HG03139 (cell line): ENCODE measurements around the gene NSUN4.
"Not testable (repeated sequence)": the region's sequence is repeated elsewhere in the genome, so short reads cannot be mapped to it uniquely, and the experiment has no call there.

Experiments
- ATAC-seq: cut with Tn5 transposase; IDR thresholded peaks from one replicate; pipeline ENCODE4 v1.9.1; 2021; ENCODE audit not compliant: unreplicated experiment

NSUN4 gene

DNA sequence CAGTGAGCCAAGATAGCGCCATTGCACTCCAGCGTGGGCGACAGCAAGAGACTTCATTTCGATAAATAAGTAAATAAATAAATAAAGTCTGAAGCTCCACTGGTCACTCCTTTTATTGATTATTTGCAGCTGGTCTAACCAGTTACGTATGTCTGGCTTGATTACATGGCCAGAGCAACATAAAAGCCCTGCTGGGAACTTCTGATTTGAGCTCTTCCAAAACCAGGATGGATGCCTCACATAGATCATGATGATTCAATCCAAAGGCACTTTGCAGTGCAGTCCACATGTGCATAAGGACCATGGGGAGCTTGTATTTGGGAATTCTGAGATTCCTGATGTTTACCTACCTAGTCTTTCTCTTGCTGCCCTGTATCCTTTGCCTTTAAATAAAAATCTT, 24.0 kb downstream of the NSUN4 start:
- ATAC-seq = no peak

DNA sequence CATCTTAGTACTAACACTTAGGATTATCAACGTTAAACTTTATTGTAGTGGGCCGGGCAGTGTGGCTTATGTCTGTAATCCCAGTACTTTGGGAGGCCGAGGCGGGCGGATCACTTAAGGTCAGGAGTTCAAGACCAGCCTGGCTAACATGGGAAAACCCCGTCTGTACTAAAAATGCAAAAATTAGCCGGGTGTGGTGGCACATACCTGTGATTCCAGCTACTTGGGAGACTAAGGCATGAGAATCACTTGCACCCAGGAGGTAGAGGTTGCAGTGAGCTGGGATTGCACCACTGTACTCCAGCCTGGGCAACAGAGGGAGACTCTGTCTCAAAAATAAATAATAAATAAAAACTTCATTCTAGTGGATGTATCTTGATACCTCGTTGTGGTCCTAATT, 25.2 kb downstream of the NSUN4 start:
- ATAC-seq = not testable (repeated sequence)

DNA sequence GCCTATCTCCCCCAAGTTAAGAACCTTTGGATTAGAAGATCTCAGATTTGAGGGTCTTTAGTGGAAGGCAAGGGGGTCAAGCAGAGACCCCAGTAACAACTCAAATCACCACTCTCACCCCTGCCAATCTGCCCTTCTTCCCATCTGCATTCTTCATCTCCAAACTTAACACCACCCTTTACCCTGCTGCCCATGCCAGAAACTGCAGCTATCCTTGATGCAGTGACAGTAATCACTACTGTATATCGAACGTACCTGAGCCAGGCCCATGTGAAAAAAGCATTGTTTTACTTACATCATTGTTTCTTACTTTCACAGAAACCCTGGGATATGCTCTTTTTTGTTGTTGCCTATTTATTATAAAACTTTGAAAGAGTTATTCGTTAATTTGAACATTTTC, 26.5 kb downstream of the NSUN4 start:
- no peak for ATAC-seq

DNA sequence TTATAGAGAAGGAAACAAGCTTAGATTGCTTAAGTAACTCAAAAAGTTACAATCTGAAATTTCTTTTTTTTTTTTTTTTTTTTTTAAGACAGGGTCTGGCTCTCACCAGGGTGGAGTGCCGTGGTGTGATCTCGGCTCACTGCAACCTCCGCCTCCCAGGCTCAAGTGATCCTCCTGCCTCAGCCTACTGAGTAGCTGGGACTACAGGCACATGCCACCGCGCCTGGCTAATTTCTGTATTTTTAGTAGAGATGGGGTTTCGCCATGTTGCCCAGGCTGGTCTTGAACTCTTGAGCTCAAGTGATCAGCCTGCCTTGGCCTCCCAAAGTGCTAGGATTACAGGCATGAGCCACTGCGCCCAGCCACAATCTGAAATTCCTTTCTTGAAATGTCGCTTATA, 27.1 kb downstream of the NSUN4 start:
- not testable (repeated sequence) for ATAC-seq

DNA sequence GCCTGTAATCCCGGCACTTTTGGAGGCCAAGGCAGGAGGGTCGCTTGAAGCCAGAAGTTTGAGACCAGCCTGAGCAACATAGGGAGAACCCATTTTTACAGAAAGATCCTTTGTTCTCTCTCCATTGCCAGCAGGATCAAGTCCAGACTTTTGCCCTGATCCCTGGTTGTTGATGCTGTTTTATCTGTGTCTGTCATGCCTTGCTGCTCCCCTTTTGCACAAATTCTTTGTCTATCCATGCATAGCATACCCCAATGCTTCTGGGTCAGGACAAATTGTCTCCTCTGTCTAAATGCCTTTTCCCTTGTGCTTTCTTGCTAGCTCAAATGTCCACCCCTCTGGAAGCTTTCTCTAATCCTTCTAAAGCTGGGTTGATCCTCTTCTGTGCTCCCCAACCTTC, 28.2 kb downstream of the NSUN4 start:
- no peak for ATAC-seq

DNA sequence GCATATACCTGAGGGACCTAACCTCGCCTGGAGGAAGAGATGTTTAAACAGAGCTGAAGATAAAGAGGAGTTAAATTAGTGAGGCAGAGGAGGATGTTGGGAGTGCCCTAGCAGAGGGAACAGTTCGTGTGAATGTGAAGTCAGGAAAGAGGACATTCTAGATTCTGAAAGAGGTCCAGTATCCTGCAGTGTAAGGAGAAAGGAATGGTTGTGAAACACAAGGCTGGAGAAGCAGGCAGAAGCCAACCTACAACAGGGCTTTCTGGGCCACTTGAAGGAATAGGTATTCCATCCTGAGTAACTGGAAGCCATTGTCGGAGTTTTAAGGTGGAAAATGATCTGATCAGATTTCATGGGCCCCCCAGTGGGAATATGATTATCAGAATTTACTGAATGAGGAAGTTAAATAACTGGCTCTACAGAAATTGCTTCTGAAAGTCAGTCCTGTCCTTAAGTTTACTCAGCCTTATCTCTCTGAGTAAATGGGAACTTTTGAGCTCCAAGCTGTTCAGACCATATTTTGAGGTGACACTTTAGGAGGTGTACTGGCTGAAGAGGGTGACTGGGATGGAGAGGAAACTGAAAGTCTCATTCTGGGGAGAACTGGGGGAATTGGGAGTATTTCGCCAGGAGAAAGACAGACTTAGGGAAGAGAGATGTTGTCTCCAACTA, 29.1 kb downstream of the NSUN4 start:
- ATAC-seq = no peak

DNA sequence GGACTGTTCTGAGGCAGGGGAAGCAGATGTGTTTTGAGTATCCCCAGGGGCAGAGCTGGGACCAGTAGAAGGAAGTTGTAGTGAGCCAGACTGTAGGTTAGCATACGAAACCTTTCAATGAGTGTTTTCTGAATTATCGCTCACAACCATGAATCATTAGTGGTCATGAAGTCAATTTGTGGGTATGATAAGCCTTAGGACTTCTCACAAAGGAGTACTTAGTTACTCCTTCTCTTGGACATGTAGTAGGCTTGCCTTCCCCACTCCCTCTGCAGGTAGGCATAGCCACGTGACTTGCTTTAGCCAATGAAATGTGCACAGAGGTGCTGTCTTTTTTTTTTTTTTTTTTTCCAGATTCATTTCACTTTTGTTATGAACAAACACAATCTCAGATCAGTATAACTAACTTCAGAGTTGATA, 29.6 kb downstream of the NSUN4 start:
- no peak for ATAC-seq

DNA sequence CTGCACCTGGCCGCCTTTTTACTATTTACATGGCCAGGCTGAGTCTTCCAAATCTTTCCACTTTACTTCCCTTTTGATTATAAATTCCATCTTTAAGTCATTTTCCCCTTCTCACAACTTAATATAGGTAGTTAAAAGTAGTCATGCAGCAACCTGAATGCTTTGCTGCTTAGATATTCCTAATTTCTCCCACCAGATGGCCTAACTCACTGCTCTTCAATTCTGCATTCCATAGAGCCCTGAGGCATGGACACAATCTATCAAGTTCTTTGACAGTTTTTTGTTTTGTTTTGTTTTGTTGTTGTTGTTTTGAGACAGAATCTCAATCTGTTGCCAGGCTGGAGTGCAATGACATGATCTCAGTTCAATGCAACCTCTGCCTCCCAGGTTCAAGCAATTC, 31.8 kb downstream of the NSUN4 start:
- no peak for ATAC-seq

DNA sequence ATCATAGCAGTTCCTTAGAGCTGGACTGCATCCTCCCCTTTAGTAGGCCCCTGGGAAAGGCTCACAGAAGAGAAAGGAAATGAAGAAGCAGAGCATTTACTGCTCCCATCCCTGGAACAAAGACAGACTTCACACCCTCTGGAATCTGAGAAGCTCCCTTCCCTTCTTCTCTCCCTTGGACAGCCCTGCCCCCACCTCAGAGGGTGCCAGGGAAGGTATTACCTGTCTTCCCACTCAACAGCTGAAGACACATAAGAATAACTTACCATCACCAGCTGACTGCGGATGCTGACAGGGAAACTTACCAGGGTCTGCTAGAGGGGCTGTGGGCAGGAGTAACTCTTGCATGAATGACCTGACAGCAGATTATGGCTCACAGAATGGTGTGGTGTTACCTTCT, 39.4 kb downstream of the NSUN4 start:
- no peak for ATAC-seq

DNA sequence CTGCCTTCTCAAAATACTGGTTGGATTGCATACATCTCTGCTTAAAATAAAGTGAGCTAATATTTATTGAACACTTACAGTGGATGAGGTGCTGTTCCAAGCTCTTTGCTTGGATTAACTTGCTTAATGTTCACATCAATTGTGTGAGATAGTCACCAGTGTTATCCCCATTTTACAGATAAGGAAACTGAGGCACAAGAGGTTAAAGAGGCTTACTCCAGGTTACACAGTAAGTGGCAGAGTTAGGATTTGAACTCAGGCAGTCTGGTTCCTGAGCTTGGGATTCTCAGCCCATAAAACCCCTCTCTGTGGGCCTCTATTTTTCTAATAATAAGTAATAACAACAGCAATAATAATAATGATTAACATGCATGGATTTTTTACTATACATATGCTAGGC, 39.9 kb downstream of the NSUN4 start:
- ATAC-seq = no peak

DNA sequence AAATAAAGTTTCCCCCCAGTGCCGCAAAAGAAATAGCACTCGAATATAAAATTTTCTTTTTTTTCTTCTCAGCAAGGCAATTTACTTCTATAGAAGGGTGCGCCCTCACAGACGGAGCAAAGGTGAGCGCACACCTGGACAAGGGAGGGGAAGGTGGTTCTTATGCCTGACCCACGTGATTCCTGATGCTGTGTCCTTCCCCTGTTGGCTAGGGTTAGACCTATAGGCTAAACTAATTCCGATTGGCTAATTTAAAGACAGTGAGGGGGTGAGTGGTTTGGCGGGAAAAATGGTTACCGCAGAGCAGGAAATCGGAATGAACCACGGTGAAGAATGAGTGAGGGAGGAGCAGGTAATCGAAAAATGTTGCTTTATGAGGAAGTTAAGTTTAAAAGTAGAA, 52.9 kb downstream of the NSUN4 start:
- ATAC-seq = no peak

DNA sequence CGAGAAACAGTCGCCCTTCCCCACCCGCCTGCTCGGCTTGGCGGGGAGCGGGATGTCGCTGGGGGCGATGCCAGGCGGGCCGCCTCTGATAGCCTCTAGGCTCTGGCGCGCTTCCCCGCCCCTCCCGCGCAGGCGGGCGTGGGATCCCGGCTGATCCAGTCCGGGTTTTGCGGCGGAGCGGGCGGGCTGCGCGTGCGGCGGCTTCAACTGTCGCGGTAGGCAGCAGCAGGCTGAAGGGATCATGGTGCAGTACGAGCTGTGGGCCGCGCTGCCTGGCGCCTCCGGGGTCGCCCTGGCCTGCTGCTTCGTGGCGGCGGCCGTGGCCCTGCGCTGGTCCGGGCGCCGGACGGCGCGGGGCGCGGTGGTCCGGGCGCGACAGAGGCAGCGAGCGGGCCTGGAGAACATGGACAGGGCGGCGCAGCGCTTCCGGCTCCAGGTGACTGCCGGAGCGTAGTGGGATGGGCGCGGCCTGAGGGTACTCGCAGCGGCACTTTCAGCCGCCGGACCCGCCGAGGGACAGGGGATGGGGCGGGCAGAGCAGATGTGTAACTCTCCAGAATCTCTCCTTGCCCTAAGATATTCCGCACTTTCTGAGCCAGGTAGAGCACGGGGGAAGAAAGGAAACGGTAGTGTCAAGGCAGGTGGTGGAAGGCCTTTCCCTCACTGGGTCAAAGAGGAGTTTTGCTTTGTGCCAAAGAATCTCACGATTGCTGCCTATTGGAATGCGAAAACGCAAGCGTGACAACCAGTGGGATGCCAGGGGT, 53.7 kb downstream of the NSUN4 start, which contains the start of gene FAAH:
Gene FAAH, plus strand, starts transcription at position 210 of the 764 bp plus-strand sequence. Its CDS starts 32 bp downstream, at position 242.
- no peak for ATAC-seq

DNA sequence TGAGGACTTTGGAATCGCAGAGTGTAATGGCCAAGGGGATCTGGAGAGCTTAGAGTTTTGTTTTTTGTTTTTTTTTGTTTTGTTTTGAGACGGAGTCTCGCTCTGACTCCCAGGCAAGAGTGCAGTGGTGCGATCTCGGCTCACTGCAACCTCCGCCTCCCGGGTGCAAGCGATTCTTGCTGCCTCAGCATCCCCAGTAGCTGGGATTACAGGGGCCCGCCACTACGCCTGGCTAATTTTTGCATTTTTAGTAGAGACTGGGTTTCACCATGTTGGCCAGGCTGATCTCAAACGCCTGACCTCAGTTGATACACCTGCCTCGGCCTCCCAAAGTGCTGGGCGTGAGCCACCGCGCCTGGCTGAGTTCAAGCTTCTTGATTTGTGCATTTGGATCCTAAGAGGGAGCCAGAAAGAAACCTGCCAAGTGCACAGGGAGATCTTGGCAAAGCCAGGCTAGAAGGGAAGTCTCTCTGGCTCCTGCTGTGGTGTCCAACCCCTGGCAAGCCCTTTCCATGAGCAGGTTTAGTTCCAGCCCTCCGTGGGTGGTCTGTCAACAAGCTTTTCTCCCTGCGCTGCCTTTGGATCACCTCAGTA, 54.4 kb downstream of the NSUN4 start:
- no peak for ATAC-seq

DNA sequence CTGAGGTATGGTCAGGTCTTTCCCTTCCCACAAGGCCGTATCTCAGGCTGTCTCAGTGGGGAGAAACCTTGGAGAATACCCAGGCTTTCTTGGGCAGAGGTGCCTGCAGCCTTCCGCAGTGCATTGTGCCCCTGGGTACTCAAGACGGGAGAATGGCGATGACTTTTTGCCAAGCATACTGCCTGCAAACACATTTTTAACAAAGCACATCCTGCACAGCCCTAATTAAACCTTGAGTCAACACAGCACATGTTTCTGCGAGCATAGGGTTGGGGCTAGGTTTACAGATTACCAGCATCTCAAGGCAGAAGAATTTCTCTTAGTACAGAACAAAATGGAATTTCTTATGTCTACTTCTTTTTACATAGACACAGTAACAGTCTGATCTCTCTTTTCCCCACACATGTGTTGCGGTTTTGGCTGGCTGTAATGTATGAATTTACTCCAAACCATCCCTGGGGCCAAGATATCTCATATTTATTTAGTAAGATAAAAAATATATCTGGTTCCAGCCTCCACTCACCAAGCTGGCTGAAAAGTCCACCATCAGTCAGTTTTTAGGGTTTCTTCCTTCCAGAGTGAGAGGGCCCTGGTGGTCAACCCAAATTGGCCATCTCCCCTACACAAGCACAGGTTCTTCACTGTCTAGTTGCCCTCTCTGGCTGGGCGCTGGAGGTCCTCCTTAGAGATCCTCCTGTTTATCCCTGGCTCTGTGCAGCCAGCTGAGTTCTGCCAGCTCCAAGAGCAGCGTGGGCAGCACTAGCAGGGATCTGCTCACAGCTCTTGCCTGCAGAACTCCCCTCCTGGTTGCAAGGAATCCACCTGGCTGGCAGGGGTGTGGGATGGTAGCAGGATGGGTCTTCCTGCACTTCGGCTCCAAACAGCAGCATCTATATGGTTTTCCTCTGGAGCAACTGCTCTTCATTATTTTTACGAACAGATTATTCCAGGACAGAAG, 56.1 kb downstream of the NSUN4 start:
- ATAC-seq = no peak

DNA sequence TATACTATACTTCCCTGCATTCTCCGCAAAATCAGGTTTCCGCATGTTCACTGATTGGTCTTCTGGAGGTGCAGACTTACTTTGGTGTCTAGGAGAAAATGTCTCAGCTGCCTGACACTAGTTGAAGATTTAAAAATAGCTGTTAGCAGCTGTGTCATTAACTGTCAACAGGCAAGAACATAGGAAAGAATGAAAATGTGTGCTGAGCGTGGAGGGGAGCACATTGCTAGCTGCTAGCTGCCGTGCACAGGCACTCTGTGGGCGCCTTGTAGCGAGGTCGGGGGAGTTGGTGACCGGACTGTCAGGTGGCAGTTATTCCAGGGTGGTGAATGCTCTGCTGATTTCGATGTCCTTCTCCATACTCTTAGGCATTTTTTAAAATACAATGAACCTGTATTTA, 58.7 kb downstream of the NSUN4 start:
- no peak for ATAC-seq

DNA sequence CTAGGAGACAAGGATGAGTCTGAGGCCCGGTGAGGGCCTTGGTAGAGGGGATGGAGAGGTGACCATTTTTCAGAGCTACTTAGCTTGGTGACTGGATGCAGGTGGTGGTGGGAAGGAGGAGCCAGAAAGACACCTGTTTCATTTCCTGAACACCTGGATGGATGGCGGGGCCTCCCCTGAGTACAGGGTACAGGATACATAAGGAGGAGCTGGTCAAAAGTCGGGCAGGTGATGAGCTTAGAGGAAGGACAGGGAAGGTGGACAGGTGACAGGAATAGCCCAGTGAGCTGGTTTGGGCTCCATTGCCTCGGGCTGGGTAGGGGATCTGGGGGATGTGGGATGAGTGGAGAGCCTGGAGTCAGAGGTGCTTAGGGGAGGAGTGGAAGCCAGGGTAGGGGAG, 59.8 kb downstream of the NSUN4 start:
- no peak for ATAC-seq

DNA sequence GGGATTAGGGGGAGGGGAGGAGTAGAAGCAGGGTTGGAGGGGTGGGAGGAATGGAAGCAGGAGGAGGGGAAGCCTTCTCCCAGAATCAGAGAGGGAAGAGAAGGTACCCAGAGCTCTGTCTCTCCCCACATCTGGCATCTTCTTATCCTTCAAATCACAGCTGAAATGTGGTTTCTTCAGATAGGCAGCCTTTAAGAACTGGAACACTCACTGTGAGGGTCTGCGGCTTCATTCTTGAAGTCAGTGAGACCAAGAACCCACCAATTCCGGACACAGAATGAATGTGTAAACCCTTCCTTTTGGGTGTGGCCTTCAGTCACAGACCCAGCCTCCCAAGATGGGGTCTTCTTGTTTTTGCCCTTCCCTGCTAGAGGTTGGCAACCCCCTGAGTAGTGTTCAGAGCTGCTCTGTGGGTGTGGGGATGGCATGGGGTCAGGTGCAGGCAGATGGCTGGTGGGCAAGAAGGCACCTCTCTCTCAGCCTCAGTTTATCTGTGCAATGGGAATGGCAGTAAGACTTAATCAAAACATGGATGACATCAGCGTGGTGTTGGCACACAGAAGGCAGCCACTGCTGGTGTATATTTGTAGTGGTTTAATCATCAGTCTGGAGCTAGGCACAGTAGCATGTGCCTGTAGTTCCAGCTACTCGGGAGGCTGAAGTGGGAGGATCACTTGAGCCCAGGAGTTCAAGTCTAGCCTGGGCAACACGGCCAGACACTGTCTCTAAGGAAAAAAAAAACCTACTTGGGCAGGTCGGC, 60.7 kb downstream of the NSUN4 start:
- ATAC-seq = no peak

DNA sequence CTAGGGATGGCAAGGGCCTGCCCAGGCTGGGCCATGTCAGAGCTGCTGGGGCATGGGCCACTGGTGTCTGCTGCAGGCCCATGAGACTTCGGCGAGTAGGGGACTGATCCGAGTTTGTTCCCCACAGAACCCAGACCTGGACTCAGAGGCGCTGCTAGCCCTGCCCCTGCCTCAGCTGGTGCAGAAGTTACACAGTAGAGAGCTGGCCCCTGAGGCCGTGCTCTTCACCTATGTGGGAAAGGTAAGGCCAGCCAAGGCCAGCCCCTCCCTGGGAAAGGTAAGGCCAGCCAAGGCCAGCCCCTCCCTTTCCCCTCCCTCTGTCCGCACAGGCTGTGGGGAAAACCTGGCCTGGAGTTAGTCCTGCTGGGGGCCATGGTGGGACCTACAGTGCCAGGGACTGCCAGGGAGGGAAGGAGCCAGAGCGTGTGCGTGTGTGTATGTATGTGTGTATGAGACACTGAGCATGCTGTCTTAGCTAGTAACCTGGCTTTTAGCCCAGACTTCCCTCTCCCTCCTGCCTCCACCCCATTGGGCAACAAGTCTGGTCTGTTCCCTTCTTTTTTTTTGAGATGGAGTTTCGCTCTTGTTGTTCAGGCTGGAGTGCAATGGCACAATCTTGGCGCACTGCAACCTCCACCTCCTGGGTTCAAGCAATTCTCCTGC, 61.5 kb downstream of the NSUN4 start:
- ATAC-seq = no peak

DNA sequence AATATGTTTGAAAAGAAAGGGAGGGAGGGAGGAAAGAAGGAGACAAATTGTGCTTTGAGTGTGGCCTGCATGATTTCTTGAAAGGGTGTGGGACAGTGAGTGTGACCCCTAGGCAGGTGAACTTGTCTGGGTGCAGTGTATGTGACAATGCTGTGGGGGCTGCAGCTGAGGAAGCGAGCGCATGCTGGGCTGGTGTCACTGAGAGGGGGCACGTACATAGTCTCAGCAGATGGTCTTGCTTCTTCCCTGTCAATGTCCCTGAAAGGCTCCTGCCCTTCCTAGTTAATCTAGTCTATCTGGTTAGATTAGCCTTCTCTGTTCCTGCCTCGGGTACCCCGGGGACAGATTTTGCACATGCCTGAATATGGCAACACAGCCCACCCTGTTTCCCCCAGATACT, 63.3 kb downstream of the NSUN4 start:
- no peak for ATAC-seq
